Endometrial microvascular endothelial cells (primary cell): ENCODE measurements around the gene SP110. TPM values are rescaled to one million over a fixed set of nuclear protein-coding genes. Genes with fewer than 3 reads are reported as not detected.
"Not testable (repeated sequence)": the region's sequence is repeated elsewhere in the genome, so short reads cannot be mapped to it uniquely, and the experiment has no call there.

ENCODE experiments used
- in situ Hi-C: cut with HindIII; loops from 2 replicates; pipeline ENCODE4 v1.10.0; 2017; ENCODE audit warnings: low sequenced_read_pairs, low pct_unique_long_range_greater_than_20kb; ENCODE audit errors: inconsistent ontology term
- total RNA-seq: library from RNA; depleted of rRNA; stranded (reverse); fragments of >200 nt; gene quantifications from one replicate; pipeline ENCODE4 v1.2.3, GENCODE V29; 2015; ENCODE audit errors: inconsistent ontology term

Gene SP110
- total RNA-seq, result 15.4 TPM

DNA sequence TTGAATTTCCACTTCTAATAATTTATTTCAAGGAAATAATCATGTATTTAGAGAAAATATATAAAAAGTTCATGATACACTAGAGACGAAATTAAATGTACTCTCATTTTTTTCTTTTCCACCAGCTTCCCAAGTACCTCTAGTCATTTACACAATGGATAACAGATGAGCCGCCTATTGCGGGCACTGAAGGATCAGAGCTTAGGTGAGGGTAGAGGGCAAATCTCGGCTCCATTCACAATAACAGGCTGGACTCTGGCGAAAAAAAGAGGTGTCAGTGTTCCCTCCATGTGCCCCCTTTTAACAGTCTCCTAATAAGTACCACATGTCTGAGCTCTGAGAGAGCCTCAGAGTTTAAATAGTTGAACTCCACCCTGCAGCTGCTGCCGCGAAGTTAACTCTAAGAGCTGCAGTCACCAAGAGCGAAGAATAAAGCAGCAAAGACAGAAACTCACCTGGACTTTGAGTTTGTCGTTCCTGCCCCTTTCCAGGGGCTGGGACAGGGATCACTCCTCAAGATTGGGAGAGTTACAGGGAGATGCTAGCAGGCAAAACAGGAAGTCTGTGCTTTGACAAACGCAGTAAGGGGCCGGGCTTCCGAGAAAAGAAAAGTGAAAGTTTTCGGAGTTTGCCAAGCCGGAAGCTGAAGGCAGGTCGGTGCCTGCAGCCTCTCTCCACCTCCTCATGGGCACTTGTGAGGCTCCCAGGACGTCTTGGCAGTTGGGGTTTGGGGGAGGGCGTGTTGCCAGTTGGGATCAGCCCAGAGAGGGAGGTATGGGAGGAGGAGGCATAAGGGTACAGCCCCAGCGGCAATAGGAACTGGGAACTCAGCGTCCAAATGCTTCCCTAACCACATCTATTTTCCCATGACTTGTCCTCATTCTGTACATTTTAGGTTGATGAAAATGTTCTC, at the start of gene SP110:
Gene SP110 (minus strand): TSS at position 566 of the 913 bp plus-strand sequence. CDS start 3,057 bp downstream, outside the sequence.
- in situ Hi-C loops, result no loop called here

DNA sequence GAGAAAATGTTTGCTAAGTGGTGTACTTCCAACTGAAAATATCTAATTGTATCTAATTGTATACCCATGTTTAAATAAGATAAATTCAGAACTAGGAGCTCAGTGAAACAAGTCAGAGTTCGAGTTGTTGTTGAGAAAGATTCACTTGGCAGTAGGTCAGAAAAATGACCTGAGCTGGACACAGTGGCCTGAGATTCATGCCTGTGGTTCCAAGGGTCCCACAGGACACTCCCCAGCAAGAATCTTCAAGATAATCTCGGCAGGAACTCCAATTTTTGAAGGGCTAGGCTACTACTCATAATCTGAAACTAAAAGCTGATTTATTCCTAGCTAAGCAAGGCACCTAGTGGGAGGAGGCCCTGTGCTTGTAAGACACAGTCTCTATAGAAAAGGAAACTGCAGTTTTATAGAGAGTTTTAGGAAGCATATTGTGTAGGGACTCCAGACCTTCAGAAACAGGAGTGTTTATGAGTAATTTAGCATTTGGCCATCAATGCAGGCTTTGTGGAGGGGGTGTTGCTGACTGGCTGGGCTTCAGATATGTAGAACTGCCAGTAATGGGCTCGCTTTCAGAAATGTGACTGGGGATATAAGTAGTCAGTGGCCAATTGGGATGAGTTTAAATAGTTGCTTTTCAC, 48.9 kb upstream of the SP110 start:
- in situ Hi-C loops, result no loop called here

DNA sequence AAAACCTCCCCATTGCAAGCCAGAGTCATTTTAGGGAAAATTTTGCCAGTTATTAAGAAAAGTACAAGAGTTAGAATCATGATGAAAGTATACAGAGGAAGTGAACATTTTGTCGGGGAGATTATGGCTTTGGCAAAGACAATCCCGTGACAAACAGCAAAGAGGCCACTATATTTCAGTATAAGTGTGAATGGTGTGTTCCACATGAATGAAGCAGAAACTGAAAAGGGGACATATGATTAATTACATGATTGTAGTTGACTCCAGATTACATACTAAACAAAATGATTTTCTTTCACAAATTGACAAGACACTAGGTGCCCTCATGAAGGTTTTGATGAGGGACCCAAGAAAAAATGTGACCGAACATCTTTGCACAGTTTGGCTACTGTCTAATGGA, 47.8 kb upstream of the SP110 start:
- in situ Hi-C loops, result no loop called here

DNA sequence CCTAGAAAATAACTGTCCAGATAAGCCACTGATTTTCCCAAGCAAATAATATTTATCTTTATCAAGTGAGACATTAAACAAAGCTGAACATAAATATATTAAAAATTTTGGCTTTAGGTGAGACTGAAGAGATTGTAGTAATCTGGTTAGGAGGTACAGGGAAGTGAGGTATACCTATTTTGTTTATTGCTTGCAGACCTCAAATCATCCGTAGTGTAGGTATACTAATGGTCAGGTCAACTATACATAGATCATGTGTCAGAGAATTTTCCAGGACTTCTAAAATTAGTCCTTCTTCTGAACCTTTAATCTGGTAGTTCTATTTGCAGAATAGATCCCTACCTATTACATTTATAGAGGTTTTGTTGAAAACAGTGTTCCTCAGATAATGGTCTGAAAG, 47.3 kb upstream of the SP110 start:
- in situ Hi-C loops, result no loop called here

DNA sequence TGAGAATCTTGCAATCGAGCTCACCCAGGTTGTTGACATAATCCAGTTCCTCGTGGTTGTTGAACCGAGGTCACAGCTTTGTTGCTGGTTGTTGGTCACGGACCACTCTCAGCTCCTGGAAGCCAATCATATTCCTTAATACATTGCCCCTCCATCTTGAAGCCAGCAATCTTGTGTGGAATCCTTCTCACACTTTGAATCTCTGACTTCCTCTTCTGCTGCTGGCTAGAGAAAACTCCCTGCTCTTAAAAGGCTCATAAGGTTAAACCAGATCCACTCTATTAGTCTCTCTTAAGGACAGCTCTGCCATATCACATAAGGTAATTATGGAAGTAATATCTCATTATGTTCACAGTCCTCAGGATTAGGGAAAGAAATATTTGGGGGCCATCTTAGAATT, 46.9 kb upstream of the SP110 start:
- in situ Hi-C loops, result no loop called here

DNA sequence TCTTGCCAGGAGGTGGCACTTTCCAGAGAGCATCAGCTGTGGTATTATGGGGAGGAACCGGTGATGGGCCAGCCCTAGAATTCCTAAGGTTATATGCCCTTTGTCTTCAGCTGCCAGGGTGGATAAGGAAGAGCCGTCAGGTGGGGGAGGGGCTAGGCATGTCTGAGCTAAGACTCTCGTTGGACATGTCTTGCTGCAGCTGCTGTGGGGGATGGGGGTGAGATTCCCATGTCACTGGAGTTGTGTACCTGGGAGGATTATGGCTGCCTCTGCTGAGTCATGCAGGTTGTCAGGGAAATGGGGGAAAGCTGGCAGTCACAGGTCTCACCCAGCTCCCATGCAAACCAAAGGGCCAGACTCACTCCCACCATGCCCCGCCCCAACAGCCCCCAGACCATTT, 45.2 kb upstream of the SP110 start:
- in situ Hi-C loops, result not testable (repeated sequence)

DNA sequence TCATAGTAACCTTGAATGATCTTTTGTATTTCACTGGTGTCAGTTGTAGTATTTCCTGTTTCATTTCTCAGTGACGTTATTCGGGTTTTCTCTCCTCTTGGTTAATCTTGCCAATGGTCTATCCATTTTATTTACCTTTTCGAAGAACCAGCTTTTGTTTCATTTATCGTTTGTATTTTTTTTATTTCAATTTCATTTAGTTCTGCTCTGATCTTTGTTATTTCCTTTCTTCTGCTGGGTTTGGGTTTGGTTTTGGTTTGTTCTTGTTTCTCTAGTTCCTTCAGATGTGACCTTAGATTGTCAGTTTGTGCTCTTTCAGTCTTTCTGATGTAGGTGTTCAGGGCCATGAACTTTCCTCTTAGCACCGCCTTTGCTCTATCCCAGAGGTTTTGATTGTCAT, 42.5 kb upstream of the SP110 start:
- in situ Hi-C loops, result no loop called here

DNA sequence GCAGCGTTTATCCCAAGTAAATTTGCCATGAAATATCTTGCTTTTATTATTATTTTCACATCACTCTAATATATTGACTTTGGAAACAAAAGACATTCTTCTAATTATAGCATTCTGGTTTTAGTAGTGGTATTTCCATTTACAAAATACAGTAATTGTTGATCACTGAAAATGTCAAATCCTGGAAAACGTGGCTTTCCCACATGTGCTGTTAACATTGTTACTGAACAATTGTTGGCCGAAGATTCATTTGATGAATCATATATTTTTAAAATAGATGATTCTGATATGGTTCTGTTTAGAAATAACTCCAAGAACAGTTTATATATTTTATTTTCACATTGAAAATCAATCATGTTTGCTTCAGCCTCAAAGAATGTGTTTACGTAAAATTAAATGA, 38.7 kb upstream of the SP110 start:
- in situ Hi-C loops, result no loop called here

DNA sequence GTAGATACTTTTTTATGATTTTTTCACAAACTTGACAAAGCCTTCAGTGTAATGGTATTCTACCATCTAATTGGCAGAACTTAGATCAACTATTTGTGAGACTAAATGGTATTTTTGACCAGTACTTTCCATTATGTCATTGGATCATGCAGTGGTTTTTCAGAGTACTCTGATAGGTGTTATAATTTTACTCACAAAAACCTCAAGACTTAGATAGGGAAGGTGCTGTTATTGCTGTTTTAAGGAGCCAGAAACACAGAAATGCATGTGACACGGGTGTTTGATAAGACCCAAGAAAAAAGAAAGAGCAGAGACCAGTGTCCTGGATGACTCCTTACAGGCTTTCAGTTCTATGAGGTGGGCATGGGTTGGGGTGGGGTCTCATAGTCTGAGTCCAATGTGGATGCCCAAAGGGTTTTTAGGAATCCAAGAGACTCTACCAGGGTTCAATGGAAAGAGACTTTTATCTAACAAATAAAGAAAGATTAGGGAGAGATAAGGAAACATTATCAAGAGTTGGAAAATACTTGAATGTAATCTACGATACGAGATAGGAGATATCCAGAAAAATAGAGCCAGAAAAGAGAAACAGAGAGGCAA, 37.0 kb upstream of the SP110 start:
- in situ Hi-C loops, result no loop called here

DNA sequence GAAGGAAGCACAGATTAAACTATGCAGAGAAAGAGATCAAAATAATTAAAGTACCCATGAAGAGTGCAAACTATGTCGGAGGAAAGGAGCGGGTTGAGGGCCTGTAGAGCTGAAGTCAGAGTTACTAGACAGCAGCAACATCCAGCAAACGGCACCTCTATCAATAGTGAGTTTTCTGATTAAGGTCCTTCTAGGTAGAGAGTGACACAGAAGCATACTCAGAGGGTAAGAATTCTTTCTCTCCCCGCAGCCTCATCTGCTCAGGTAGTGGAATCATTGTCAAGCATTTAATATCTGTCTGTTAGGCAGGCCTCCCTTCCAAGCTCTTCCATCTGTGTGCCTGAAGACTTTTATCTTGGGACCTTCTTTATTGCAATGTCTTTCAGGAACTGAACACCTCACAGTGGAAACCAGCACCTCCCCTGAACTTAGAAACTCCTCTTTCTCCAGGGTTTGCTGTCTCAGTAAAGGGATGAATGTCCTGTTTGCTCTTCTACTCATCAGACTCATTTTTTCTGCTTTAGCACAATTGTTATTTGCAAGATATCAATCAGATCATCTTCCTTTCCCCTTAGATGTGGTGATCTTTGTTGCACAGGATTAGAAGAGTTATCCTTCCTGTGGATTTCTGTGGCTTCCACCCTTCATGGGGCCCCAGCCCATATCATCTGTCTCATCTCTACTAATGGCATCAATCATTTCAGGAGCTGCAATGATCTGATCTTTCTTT, 34.5 kb upstream of the SP110 start:
- in situ Hi-C loops, result no loop called here

DNA sequence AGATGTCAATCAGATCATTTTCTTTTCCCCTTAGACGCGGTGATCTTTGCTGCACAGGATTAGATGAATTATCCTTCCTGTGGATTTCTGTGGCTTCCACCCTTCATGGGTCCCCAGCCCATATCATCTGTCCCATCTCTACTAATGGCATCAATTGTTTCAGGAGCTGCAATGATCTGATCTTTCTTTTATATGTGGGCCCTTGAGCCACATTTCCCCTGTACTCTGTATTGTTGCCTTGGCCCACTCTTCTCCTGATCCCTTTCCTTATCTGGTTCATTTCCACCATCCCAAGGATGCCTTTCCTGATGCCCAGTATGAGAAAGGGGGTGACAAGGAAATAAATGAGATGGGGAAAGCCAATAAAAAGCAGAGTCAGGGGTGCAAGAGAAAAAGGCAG, 30.4 kb upstream of the SP110 start:
- in situ Hi-C loops, result no loop called here

DNA sequence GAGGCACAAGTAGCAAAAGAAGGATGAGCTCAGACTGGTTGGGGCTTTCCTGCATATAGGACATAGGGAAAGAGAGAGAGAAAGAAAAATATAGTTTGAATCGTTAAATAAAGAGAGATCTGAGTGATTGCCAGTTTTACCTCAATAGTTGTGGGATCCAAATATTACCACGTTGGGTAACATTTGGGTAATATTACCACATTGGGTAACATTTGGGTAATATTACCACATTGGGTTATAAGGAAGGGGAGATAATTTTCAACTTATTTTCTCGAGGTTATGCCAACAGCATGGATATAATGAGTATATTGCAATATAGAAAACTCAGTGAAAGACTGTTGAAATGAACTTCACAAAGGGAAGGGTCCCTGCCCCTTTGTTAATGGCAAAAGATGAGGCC, 26.4 kb upstream of the SP110 start:
- in situ Hi-C loops, result no loop called here

DNA sequence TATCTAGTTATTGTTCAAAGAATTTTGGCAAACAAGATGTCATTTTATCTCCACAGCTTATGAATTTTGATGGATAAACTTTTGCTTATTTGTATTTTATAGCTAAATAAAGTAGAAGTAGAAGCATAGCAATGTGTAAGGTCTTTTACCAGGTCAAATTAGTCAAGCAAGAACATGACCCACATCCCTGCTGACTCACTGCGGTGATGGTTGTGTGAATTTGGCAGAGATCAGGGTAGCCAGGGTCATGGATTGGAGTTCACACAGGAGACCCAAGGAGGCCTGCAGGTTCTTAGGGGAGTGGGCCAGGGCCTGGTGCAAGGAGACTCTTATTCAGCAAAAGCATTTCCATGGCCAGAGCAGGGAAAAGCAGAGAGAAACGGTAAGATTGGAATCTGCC, 24.4 kb upstream of the SP110 start:
- in situ Hi-C loops, result no loop called here

DNA sequence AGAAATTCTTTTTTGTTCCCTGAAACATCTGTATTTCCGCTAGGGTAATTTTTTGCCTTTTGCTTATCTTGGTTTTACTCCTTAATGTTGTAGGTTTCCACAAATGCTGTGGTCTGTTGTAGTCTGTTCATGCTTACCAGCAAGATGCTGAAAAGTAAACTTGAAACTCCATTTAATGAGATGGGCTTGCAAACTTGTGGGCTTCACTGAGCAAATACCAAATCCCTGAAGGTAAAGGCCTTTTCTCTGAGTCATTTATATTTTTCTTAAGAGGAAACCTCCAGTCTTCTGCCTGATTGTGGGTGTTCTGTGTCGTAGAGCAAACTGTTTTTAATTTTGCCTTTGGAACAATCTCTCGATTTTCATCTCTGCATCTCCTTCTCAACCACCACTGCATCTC, 15.1 kb upstream of the SP110 start:
- in situ Hi-C loops, result no loop called here

DNA sequence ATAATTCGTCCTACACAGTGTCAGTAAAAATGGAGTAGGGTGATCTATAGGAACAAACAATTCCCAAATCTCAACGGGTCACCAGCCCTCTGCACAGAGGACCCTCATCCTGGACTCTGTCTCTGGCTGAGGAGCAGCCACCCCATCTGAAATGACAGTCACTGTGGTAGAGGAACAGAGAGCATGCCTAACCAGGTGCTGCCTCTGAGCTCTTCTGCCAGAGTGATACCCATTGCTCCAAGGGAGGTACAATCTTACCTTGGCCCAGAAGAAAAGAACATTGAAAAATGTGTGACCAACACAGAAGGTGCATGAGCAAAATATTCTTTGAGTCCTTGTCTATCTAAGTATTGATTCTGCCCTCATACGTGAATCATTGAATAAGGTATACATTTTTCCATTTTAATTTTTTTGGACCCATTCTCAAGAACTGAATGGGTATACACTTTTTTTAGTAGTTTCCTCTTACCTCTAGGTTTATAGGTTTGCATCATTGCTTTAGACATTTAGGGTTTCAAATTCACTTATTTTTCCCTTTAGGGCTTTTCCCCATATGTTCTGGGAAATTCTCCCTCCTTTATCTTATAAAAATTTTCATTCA, 14.4 kb upstream of the SP110 start:
- in situ Hi-C loops, result no loop called here

DNA sequence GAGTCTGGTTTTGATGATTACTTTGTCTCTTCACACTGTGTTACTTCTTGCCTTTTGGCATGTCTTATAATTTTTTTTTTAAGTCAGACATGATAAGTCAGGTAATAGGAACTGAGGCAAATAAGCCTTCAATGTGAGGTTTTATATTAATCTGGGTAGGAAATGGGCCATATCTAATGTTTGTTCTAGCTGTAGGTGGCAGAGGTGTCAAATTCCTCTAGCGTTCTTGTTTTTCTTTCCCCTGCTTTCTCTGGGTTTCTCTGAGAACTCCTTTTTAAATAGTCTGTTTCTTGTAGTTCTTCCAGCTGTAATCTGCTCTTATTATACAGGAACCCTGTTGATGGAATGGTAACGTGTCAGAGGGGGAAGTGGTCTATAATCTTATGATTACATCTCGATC, 11.5 kb upstream of the SP110 start:
- in situ Hi-C loops, result no loop called here

DNA sequence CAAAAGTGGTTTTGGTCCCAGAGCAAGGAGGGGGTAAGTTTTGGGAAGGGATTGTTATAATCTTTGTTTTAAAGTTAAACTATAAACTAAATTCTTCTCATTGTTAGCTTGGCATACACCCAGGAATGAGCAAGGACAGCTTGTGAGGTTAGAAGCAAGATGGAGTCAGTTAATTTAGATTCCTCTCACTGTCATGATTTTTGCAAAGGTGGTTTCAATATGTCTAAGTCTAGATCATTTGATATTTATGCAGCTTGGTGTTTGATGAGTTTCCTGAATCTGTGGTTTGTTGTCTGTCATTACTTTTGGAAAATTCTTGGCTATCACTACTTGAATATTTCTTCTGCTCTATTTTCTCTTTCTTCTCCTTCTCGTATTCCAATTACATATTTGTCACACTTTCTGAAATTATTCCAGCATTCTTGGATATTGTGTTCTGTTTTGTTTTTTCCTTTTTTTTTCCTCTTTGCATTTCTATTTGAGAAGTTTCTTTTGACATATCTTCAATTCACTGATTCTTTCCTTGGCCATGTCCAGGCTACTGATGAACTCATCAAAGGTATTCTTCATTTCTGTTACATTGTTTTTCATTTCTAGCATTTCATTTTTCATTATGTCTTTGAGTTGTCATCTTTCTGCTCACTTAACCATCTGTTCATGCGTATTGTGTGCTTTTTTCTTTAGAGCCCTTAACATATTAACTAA, 10.9 kb upstream of the SP110 start:
- in situ Hi-C loops, result no loop called here

DNA sequence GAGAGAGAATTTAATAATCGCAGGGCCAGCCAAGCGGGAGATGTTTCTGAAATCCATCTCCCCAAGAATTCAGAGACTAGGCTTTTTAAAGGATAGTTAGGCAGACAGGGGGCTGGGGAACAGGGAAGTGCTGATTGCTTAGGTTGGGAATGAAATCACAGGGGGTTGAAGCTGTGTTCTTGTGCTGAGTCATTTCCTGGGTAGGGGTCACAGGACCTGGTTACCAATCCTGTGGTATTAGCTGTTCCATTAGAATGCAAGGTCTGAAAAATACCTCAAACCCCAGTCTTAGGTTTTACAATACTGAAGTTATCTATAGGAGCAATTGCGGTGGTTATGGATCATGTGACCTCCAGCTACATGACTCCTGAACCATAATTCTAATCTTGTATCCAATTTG, 10.3 kb upstream of the SP110 start:
- in situ Hi-C loops, result no loop called here
